ENCODE data around the gene NPS.

NPS gene

DNA sequence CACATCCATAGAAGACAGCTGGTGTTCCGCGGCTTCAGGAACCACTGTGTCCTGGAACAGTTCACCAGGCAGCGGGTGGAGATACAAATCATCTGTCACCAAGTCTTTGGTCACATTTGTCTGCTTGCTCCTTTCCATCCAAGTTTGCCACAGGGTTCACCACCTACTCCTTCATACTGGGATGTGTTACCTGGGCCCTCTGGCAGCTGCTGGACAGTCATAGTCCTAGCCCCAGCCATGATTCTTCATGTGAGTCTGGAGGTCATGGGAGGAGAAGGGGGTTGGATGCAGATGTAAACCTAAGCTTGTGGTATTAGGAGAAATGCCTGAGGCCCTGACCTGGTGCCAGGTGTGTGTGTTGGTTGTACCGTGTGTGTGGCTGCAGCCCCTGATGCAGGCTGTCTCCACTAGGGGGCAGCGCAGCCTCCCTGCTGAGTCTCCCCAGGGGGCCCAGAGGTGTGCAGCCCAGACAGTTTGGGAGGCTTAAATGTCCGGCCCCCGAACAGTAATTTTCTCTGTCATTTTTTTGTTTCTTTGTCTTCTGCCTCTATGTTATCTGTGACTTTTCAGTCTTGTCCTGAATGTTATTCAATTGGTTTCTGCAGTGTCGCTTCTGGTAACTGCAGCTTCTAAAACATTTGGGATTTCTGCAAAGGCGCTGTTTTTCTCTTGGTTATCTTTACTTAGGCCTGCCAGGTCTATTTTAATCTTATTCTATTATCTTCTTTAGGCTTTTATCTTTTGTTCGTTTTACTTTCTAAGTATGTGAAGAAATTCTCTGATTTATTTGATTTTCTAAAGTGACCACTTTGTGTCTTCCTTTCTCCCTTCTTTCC is 14.8 kb downstream of the NPS start:
- no peak for DNase-seq

DNA sequence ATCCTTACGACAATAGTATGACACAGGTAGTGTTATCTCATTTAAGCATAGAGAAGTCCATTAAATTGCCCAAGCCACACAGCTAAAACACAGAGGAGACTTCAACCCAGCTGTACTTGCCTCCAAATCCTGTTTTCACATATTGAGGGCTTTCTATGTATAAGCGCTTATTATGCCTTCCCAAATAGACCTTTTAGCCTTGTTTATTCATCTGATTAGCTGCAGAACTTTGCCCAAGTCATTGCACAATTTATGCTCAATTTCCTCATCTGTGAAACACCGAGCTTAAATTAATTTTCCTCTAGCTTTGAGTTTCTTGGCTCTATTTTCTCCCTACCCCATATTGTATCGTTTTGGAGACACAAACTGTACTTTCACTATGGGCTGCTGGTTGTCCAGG is 15.5 kb downstream of the NPS start:
- no peak for DNase-seq

DNA sequence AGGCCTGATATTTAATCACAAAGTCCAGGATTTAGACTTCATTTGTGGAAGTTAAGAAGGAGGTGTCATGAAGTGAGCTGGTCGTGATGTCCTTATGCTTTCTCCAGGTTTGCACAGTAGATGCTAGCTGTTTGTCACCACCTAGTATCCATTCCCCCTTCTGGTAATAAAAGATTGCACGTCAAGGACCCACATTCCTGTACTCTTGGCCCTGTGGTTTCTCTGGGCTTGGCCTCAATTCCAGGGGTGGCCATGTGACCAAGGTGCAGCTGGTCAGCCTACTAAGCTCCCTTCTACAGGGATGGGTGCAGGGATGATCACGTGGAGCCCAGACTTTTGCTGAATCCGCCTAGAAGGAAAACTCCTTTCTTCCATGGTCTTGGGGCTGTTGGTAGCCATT is 16.5 kb downstream of the NPS start:
- DNase-seq: no peak

DNA sequence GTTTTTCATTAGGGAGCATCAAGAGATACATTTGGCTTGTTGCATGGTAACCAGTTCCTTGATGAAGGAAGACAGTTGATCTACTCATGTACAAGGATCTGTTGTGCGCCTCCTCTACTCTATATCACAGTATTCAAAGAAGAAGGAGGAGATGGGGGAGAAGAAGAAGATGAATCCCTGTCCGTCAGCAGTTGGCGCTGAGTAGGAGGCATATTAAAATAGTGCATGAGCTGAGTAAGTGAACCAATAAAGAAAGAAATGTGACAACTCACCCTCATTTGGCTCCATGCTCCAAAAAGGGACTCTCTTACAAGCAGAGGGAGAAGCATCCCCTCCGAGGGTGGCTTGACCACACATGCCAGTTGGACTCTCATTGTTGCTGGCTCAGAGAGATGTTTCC is 20.1 kb downstream of the NPS start:
- no peak for DNase-seq

DNA sequence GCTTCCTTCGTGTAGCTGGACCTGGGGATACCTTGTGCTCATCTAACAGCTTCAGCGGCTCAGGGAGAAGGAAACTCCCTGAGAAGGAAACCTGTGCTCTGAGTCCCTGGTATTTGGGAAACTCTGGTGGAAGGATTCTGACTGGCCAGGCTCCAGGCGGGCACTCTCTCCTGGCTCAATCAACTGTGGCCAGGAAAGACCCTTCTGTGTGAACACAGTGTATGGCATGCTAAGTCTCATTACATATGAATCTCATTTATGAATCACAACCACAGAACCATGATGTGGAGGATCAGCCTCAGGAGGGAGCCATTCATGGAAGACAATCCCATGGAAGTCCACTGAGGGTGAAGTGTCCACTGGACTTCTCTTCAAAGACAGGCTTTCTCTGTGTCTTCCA is 20.9 kb downstream of the NPS start:
- DNase-seq: no peak

DNA sequence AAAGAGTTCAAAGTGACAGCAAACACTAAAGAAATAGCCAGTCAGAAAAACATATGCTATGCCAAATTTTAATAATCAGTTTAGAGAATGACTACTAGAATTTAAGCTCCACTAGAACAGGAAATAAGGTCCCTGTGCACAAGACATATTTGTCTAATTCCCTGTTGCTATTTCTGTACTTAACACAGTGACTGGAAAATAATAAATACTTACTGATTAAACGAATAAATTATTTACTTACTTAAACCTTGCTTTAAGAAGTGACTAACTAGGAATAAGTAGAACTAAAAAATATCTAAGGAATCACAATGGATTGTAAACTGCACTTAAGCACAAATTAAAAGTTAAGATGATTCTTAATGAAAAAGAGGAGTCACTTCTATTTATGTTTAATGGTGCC is 22.3 kb downstream of the NPS start:
- no peak for DNase-seq

GRCh38 chr10:127576051-127576450 is 26.9 kb downstream of the NPS start:
- DNase-seq: no peak

- no peak for DNase-seq
These were observed 27.6 kb downstream of the NPS start for GRCh38 chr10:127576740-127577161.

DNA sequence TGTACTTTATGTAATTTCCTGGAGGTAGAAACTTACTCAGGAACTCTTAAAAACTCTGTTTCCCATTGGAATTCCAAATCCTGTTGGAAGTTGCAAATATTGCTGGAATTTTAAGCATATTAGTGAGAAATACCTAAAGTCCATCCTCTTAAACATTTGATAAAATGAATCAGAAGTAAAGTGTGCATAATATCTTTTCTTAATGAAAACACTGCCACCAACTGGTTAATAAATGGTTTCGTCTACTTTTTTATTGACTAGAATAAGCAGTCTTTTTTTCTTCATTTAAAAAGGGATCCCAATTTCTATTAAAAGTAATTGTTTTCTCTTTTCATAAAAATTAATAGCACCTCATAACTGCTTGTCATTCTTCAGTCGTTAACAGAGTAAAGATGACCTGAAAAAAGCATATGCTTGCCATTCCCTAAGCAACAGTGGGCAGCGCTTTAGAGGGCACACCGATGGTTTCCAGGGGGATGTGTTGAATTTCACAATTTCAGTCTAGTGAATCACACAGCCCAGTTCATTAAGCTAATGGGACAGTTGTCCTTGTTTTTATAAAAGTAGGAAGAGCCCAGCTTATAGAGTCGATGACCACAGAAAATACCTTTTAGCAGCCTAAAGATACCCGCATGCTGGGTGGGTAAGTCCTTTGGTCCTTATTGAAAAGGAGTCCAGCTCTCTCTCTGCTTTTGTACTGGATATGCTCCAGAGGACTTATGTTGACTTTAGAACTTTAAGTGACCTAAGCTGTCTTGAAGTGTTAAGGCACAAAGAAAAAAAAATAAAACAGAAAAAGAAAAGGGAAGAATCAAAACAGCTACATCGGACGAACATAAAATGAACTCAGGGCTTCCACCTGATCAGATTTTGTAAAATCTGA is 28.5 kb downstream of the NPS start:
- no peak for DNase-seq

GRCh38 chr10:127578259-127578960 is 29.3 kb downstream of the NPS start:
- DNase-seq: no peak

DNA sequence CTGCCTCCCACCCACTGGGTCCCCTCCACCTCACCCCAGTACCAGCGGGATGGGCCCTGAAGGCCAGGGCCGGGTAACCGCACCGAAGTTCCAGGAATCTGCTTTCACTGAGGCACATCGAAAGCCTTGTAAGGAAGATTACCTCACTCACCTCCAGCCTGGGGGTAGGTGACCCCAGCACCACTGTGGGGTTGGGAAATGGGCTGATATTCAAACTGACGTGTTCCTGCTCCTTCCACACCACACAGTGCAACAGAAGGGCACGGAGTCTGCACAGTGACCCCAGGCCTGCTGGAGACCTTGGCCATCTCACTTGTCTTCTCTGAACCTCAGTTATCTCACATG is 29.8 kb downstream of the NPS start:
- no peak for DNase-seq

GRCh38 chr10:127579640-127580039 is 30.5 kb downstream of the NPS start:
- DNase-seq: no peak

GRCh38 chr10:127580822-127581221 is 31.7 kb downstream of the NPS start:
- no peak for DNase-seq

- no peak for DNase-seq
These were observed 36.5 kb downstream of the NPS start for GRCh38 chr10:127585519-127586023.

GRCh38 chr10:127587668-127588365 is 38.7 kb downstream of the NPS start:
- no peak for DNase-seq

DNA sequence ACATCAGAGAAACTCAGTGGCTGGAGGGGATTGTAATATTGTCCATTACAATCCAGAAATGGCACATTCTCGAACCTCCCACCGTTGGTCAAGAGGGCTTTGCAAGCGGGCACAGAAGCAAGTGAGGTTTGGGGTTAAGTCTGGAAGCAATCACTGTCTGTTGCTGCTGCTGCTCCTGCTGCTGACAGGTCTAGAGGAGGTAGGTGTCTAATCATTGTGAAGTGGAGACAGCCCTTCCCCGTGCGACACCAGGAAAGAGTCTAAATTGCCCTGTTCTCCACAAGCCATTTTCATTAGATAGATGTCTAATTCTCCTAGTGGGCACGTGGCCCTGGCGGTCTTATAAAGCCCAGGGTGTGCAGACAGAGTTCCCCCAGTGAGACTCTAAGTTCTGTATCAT is 43.5 kb downstream of the NPS start:
- DNase-seq: no peak

DNA sequence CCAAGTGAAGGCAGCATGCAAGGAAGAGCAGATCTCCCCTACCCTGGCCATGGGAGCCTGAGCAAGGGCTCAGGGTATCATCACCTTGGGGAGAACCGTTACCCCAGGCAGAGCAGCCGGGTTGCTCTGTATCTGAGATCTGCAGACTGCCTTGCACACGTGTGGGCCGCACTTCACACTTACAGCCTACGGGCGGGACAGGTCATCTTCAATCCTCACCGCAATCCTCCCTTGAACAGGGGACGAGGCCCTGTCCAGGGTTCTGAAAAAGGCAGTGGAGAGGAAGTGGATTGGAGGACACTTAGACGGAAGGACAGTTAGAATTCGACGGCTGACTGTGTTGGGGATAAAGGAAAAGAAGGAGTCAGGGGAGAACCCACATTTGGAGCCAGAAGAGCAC is 51.4 kb downstream of the NPS start:
- peak; percentile 39 for DNase-seq

Data from right hindlimb (tissue), 1 donor.